Measurements from ENCODE around the gene DGLUCY.
"Not testable (repeated sequence)": the region's sequence is repeated elsewhere in the genome, so short reads cannot be mapped to it uniquely, and the experiment has no call there.

Gene DGLUCY

GRCh38 chr14:91140672-91141071 is 26.8 kb downstream of the DGLUCY start:
- DNase-seq: no peak

- DNase-seq: no peak
Observed at GRCh38 chr14:91142214-91142668, 28.4 kb downstream of the DGLUCY start.

GRCh38 chr14:91143862-91144261 is 30.0 kb downstream of the DGLUCY start:
- no peak for DNase-seq

- DNase-seq: no peak
Observed at GRCh38 chr14:91144425-91145145, 30.7 kb downstream of the DGLUCY start.

GRCh38 chr14:91145391-91146160 is 31.7 kb downstream of the DGLUCY start:
- no peak for DNase-seq

GRCh38 chr14:91146661-91147060 is 32.8 kb downstream of the DGLUCY start:
- no peak for DNase-seq

GRCh38 chr14:91149462-91149861 is 35.6 kb downstream of the DGLUCY start:
- no peak for DNase-seq

- DNase-seq: no peak
Observed at GRCh38 chr14:91152499-91152898, 38.6 kb downstream of the DGLUCY start.

GRCh38 chr14:91153360-91153759 is 39.5 kb downstream of the DGLUCY start:
- DNase-seq: no peak

GRCh38 chr14:91154851-91155625 is 41.2 kb downstream of the DGLUCY start:
- DNase-seq: peak in 1 of 2 experiments; percentile 6

- no peak for DNase-seq
Observed at GRCh38 chr14:91155626-91156089, 41.8 kb downstream of the DGLUCY start.

- not testable (repeated sequence) for DNase-seq
Observed at GRCh38 chr14:91156142-91156666, 42.3 kb downstream of the DGLUCY start.

GRCh38 chr14:91156877-91157276 is 43.0 kb downstream of the DGLUCY start:
- DNase-seq: not testable (repeated sequence)

GRCh38 chr14:91158091-91158790 is 44.4 kb downstream of the DGLUCY start:
- no peak for DNase-seq

- no peak for DNase-seq
Observed at GRCh38 chr14:91159182-91159581, 45.3 kb downstream of the DGLUCY start.

- DNase-seq: no peak
Observed at GRCh38 chr14:91159906-91160305, 46.0 kb downstream of the DGLUCY start.

- DNase-seq: no peak
Observed at GRCh38 chr14:91163316-91163715, 49.4 kb downstream of the DGLUCY start.

- DNase-seq: no peak
Observed at GRCh38 chr14:91164676-91165075, 50.8 kb downstream of the DGLUCY start.

GRCh38 chr14:91167380-91167770 is 53.5 kb downstream of the DGLUCY start:
- no peak for DNase-seq

GRCh38 chr14:91169951-91170350 is 56.1 kb downstream of the DGLUCY start:
- DNase-seq: no peak

- no peak for DNase-seq
Observed at GRCh38 chr14:91170504-91171121, 56.7 kb downstream of the DGLUCY start.

- no peak for DNase-seq
Observed at GRCh38 chr14:91171291-91171690, 57.4 kb downstream of the DGLUCY start.
